ENCODE data around the gene AP2M1. TPM values are rescaled to one million over a fixed set of nuclear protein-coding genes. Genes with fewer than 3 reads are reported as not detected.

Gene AP2M1
- total and polyA plus RNA-seq, 4 donors: 234 to 250 (median 243) TPM

DNA sequence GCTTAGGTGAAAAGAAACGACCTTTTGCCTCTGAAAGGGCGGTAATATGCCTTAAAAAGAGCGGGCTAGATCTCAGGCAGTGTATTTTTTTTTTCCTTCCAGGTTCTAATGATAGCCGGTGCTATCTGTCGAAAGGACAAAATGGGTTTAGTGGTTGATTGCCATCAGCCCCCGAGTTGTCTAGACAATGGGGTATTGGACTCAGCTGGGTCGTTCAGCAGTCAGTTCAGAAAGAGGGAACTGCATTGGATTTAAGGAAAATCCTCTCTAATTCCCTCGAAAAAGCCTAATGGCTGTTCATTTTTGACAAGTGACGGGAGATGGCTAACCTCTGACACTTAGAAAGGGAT, 38.8 kb upstream of the AP2M1 start:
- DNase-seq (no peak), ATAC-seq (ENCODE audit: low FRiP score) (no peak)
- intact Hi-C loops (cut with DNase I): loop anchor here (2.0 to 10.0 kb wide), 4 partner anchors 49 to 121 kb away; partner anchors contain the start of genes ABCC5 (in 1 of the 2), ABCF3 (in 1 of the 2), ALG3 (in 1 of the 2) and EEF1AKMT4 (in 1 of the 2)
- 1% methylated on average over 9 of the region's 9 CpGs for WGBS, 2 donors
- Histone ChIP-seq H3K27ac (ENCODE audit: low read depth in 1 of 2, low read length in 2 of 2) (peak overlapping the region in 1 of 2 donors; percentile 15), H3K36me3 (ENCODE audit: control insufficient read depth in 1 of 2, insufficient read depth in 2 of 2, low read length in 1 of 2) (peaks cover 0 to 3% of the 10 kb centered on the region in 2 donors), H3K4me3 (ENCODE audit: low read length in 2 of 2) (peak overlapping the region; percentile 30 to 75), H3K4me1 (ENCODE audit: control insufficient read depth in 1 of 2, insufficient read depth in 2 of 2, low read length in 2 of 2) (no peaks in the 10 kb centered on the region), H3K9me3 (ENCODE audit: control insufficient read depth, low read length) (no peaks in the 10 kb centered on the region), H3K27me3 (ENCODE audit: control insufficient read depth in 1 of 2, insufficient read depth in 2 of 2, low read length in 1 of 2) (no peaks in the 10 kb centered on the region)

DNA sequence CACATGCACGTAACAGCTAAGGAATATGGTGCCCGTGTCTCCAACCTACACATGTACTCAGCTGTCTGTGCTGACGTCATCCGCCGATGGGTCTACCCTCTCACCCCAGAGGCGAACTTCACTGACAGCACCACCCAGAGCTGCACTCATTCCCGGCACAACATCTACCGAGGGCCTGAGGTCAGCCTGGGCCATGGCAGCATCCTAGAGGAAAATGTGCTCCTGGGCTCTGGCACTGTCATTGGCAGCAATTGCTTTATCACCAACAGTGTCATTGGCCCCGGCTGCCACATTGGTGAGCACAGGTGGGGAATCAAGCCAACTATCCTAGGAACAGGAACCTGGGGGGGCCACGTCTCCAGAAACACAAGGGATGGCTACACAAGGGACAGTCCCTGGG, 34.2 kb upstream of the AP2M1 start:
- Histone ChIP-seq H3K4me3 (ENCODE audit: low read length in 2 of 2) (no peak overlapping the region), H3K36me3 (ENCODE audit: control insufficient read depth in 1 of 2, insufficient read depth in 2 of 2, low read length in 1 of 2) (peaks cover 12 to 13% of the 10 kb centered on the region in 2 donors), H3K27me3 (ENCODE audit: control insufficient read depth in 1 of 2, insufficient read depth in 2 of 2, low read length in 1 of 2) (no peaks in the 10 kb centered on the region), H3K9me3 (ENCODE audit: control insufficient read depth, low read length) (no peaks in the 10 kb centered on the region), H3K27ac (ENCODE audit: low read depth in 1 of 2, low read length in 2 of 2) (no peak overlapping the region), H3K4me1 (ENCODE audit: control insufficient read depth in 1 of 2, insufficient read depth in 2 of 2, low read length in 2 of 2) (no peaks in the 10 kb centered on the region)
- DNase-seq (no peak), ATAC-seq (ENCODE audit: low FRiP score) (no peak)
- intact Hi-C loops (cut with DNase I): no loop called here
- WGBS, 2 donors: 87 to 92% methylated on average over 10 of the region's 10 CpGs

DNA sequence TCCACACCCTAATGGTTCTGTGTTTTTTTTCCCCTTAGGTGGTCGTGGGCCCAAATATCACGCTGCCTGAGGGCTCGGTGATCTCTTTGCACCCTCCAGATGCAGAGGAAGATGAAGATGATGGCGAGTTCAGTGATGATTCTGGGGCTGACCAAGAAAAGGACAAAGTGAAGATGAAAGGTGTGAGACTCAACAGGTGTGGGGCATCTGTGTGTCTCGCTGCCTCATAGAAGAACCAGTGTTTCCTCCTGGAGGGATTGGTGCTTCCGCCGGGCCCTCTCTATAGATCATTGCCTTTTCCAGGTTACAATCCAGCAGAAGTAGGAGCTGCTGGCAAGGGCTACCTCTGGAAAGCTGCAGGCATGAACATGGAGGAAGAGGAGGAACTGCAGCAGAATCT, 32.5 kb upstream of the AP2M1 start:
- ATAC-seq (ENCODE audit: low FRiP score): no peak
- Histone ChIP-seq H3K4me3 (ENCODE audit: low read length in 2 of 2) (no peak overlapping the region), H3K27me3 (ENCODE audit: control insufficient read depth in 1 of 2, insufficient read depth in 2 of 2, low read length in 1 of 2) (no peaks in the 10 kb centered on the region), H3K27ac (ENCODE audit: low read depth in 1 of 2, low read length in 2 of 2) (no peak overlapping the region), H3K4me1 (ENCODE audit: control insufficient read depth in 1 of 2, insufficient read depth in 2 of 2, low read length in 2 of 2) (no peaks in the 10 kb centered on the region), H3K9me3 (ENCODE audit: control insufficient read depth, low read length) (no peaks in the 10 kb centered on the region), H3K36me3 (ENCODE audit: control insufficient read depth in 1 of 2, insufficient read depth in 2 of 2, low read length in 1 of 2) (peaks cover 13 to 15% of the 10 kb centered on the region in 2 donors)
- intact Hi-C loops (cut with DNase I): no loop called here
- WGBS, 2 donors: 93 to 94% methylated on average over 7 of the region's 7 CpGs
- no peak for DNase-seq

DNA sequence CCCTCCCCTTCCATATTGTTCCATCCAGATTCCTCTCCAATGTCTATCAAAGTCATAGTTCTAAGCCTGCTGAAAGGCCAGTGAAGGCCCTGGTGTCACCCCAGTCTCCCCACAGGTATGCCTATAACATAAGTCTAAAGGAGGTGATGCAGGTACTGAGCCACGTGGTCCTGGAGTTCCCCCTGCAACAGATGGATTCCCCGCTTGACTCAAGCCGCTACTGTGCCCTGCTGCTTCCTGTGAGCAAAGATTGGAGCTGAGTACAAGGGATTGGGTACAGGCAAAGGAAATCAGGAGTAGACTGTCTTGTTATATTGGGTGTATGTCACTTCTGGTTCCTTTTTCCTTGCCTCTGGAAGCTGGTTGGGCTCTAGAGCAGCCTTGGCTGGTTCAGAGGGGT, 31.3 kb upstream of the AP2M1 start:
- WGBS, 2 donors: 90 to 92% methylated on average over 3 of the region's 3 CpGs
- H3K36me3 ChIP-seq (ENCODE audit: control insufficient read depth in 1 of 2, insufficient read depth in 2 of 2, low read length in 1 of 2): peaks cover 13 to 15% of the 10 kb centered on the region in 2 donors
- DNase-seq: no peak

DNA sequence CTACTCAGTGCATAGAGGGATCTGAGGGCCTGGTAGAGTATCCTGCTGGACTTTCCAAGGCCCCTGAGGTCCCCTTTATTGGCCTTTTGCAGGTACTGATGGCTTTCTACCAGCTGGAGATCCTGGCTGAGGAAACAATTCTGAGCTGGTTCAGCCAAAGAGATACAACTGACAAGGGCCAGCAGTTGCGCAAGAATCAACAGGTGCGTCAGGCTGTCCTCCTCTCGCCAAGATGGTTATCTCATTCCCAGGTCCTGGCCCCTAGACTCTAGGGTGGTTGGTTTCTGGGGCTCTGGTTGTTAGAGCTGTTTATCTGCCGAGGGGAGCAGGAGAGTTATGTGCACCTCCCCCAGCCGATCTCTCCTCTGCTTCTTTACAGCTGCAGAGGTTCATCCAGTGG, 30.1 kb upstream of the AP2M1 start:
- intact Hi-C loops (cut with DNase I): no loop called here
- Histone ChIP-seq H3K4me3 (ENCODE audit: low read length in 2 of 2) (no peak overlapping the region), H3K4me1 (ENCODE audit: control insufficient read depth in 1 of 2, insufficient read depth in 2 of 2, low read length in 2 of 2) (no peaks in the 10 kb centered on the region), H3K36me3 (ENCODE audit: control insufficient read depth in 1 of 2, insufficient read depth in 2 of 2, low read length in 1 of 2) (peaks cover 13 to 15% of the 10 kb centered on the region in 2 donors), H3K9me3 (ENCODE audit: control insufficient read depth, low read length) (no peaks in the 10 kb centered on the region), H3K27ac (ENCODE audit: low read depth in 1 of 2, low read length in 2 of 2) (no peak overlapping the region), H3K27me3 (ENCODE audit: control insufficient read depth in 1 of 2, insufficient read depth in 2 of 2, low read length in 1 of 2) (no peaks in the 10 kb centered on the region)
- DNase-seq (no peak), ATAC-seq (ENCODE audit: low FRiP score) (no peak)
- WGBS, 2 donors: 88% methylated on average over 5 of the region's 5 CpGs

More for the DNA sequence above, 31.3 kb upstream of the AP2M1 start:
- no peak for ATAC-seq (ENCODE audit: low FRiP score)
- H3K4me3 ChIP-seq (ENCODE audit: low read length in 2 of 2): no peak overlapping the region
- intact Hi-C loops (cut with DNase I): no loop called here
- no peaks in the 10 kb centered on the region for H3K27me3 ChIP-seq (ENCODE audit: control insufficient read depth in 1 of 2, insufficient read depth in 2 of 2, low read length in 1 of 2)
- no peak overlapping the region for H3K27ac ChIP-seq (ENCODE audit: low read depth in 1 of 2, low read length in 2 of 2)
- no peaks in the 10 kb centered on the region for H3K9me3 ChIP-seq (ENCODE audit: control insufficient read depth, low read length)
- H3K4me1 ChIP-seq (ENCODE audit: control insufficient read depth in 1 of 2, insufficient read depth in 2 of 2, low read length in 2 of 2): no peaks in the 10 kb centered on the region

DNA sequence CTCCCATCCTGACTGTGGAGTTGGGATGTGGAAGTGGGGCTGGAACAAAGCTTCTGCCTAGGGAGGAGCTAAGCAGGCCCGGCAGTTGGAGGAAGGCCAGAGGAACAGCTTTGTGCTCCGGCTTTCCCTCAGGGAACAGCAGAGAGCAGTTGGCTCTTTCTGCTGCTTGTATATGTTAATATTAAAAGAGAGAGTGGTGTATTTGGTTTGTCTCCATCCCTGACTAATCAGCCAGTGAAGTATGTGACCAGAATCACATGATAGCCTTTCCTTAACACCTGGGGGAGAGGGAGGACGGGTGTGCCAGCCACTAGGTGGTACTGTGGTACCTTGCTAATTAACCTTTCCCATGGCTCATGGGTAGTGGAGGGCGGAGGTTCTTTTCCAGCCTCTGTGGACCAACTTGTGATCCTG, 29.5 kb upstream of the AP2M1 start:
- H3K4me1 ChIP-seq (ENCODE audit: control insufficient read depth in 1 of 2, insufficient read depth in 2 of 2, low read length in 2 of 2): no peaks in the 10 kb centered on the region
- H3K9me3 ChIP-seq (ENCODE audit: control insufficient read depth, low read length): no peaks in the 10 kb centered on the region
- no peak overlapping the region for H3K27ac ChIP-seq (ENCODE audit: low read depth in 1 of 2, low read length in 2 of 2)
- peaks cover 13 to 15% of the 10 kb centered on the region in 2 donors for H3K36me3 ChIP-seq (ENCODE audit: control insufficient read depth in 1 of 2, insufficient read depth in 2 of 2, low read length in 1 of 2)
- DNase-seq (no peak), ATAC-seq (ENCODE audit: low FRiP score) (peak; percentile 35)
- H3K4me3 ChIP-seq (ENCODE audit: low read length in 2 of 2): no peak overlapping the region
- WGBS, 2 donors: 19 to 21% methylated on average over 4 of the region's 4 CpGs
- no peaks in the 10 kb centered on the region for H3K27me3 ChIP-seq (ENCODE audit: control insufficient read depth in 1 of 2, insufficient read depth in 2 of 2, low read length in 1 of 2)
- intact Hi-C loops (cut with DNase I): loop anchor here in 1 of 2 donors (5.0 kb wide), 1 partner anchor 42 kb away; the partner anchor contains the start of gene ABCF3

DNA sequence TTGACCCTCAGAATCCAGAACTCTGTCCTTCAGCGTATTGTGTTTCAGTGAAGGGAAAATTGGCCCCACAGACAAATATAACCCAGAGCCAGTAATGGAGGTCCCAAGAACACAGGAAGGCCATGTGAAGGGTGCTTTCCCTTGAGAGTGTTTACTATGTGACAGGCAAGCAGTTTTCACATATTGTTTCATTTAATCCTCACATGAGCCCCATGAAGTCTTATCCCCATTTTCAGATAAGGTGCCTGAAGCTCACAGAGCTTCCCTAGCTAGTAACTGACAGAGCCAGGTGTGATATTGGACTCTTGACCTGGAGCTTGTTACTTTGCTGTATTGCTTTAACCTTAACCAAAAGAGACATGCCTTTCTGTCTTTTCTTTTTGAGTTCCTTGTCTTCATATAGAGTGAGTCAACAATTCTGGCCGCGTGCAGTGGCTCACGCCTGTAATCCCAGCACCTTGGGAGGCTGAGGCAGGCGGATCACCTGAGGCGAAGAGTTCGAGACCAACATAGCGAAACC, 28.8 kb upstream of the AP2M1 start:
- ATAC-seq (ENCODE audit: low FRiP score): no peak
- peaks cover 11 to 15% of the 10 kb centered on the region in 2 donors for H3K36me3 ChIP-seq (ENCODE audit: control insufficient read depth in 1 of 2, insufficient read depth in 2 of 2, low read length in 1 of 2)
- no peak for DNase-seq
- H3K9me3 ChIP-seq (ENCODE audit: control insufficient read depth, low read length): no peaks in the 10 kb centered on the region
- H3K4me1 ChIP-seq (ENCODE audit: control insufficient read depth in 1 of 2, insufficient read depth in 2 of 2, low read length in 2 of 2): no peaks in the 10 kb centered on the region
- no peak overlapping the region for H3K4me3 ChIP-seq (ENCODE audit: low read length in 2 of 2)
- H3K27me3 ChIP-seq (ENCODE audit: control insufficient read depth in 1 of 2, insufficient read depth in 2 of 2, low read length in 1 of 2): no peaks in the 10 kb centered on the region
- WGBS, 2 donors: 80 to 86% methylated on average over 8 of the region's 8 CpGs
- intact Hi-C loops (cut with DNase I): loop anchor here in 1 of 2 donors (5.0 kb wide), 1 partner anchor 41 kb away; the partner anchor contains the start of gene ABCF3
- H3K27ac ChIP-seq (ENCODE audit: low read depth in 1 of 2, low read length in 2 of 2): no peak overlapping the region

DNA sequence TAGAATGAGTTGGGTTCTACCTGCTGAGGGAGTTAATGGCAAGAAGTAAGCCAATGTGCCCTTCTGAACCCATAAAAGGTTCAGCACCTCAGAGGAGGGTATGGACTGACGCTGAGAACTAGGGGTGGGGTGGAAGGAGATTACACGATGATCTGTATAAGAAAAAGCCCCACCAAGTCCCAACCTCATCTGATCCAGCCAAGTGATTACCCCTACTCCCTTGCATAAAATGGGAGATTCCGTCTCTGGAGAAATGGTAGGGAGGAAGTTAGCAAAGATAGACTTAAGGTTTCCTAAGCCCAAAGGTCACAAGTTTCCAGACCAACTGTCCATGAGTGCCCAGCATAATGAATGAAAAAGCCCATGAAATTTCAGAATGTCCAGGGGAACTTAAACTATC, 26.6 kb upstream of the AP2M1 start:
- ATAC-seq (ENCODE audit: low FRiP score) (no peak), DNase-seq (no peak)
- no peak overlapping the region for H3K4me3 ChIP-seq (ENCODE audit: low read length in 2 of 2)
- WGBS, 2 donors: 83 to 88% methylated on average over 3 of the region's 3 CpGs
- peaks cover 7% of the 10 kb centered on the region in 2 donors for H3K36me3 ChIP-seq (ENCODE audit: control insufficient read depth in 1 of 2, insufficient read depth in 2 of 2, low read length in 1 of 2)
- H3K9me3 ChIP-seq (ENCODE audit: control insufficient read depth, low read length): no peaks in the 10 kb centered on the region
- no peaks in the 10 kb centered on the region for H3K27me3 ChIP-seq (ENCODE audit: control insufficient read depth in 1 of 2, insufficient read depth in 2 of 2, low read length in 1 of 2)
- no peak overlapping the region for H3K27ac ChIP-seq (ENCODE audit: low read depth in 1 of 2, low read length in 2 of 2)
- H3K4me1 ChIP-seq (ENCODE audit: control insufficient read depth in 1 of 2, insufficient read depth in 2 of 2, low read length in 2 of 2): no peaks in the 10 kb centered on the region
- intact Hi-C loops (cut with DNase I): loop anchor here in 1 of 2 donors (5.0 kb wide), 1 partner anchor 39 kb away; the partner anchor contains the start of gene ABCF3

DNA sequence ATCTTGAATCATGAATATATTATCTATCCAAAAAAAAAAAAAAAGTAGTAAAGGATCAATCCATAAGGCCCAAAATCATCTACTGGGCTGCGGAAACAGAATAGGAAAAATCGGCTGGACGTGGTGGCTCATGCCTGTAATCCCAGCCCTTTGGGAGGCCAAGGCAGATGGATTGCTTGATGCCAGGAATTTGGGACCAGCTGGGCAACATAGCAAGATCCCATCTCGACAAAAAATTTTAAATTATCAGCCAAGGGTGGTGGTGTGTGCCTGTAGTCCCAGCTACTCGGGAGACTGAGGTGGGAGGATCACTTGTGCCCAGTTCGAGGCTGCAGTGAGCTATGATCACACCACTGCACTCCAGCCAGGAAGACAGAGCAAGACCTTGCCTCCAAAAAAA, 25.5 kb upstream of the AP2M1 start:
- ATAC-seq (ENCODE audit: low FRiP score) (no peak), DNase-seq (no peak)
- no peaks in the 10 kb centered on the region for H3K9me3 ChIP-seq (ENCODE audit: control insufficient read depth, low read length)
- 92 to 93% methylated on average over 6 of the region's 6 CpGs for WGBS, 2 donors
- intact Hi-C loops (cut with DNase I): loop anchor here in 1 of 2 donors (5.0 kb wide), 1 partner anchor 38 kb away; the partner anchor contains the start of gene ABCF3
- H3K27me3 ChIP-seq (ENCODE audit: control insufficient read depth in 1 of 2, insufficient read depth in 2 of 2, low read length in 1 of 2): no peaks in the 10 kb centered on the region
- H3K4me3 ChIP-seq (ENCODE audit: low read length in 2 of 2): no peak overlapping the region
- no peaks in the 10 kb centered on the region for H3K4me1 ChIP-seq (ENCODE audit: control insufficient read depth in 1 of 2, insufficient read depth in 2 of 2, low read length in 2 of 2)
- H3K27ac ChIP-seq (ENCODE audit: low read depth in 1 of 2, low read length in 2 of 2): no peak overlapping the region
- H3K36me3 ChIP-seq (ENCODE audit: control insufficient read depth in 1 of 2, insufficient read depth in 2 of 2, low read length in 1 of 2): peaks cover 0 to 2% of the 10 kb centered on the region in 2 donors

All from aorta (tissue), 5 donors.